BJ (cell line): ENCODE data around the gene SLC44A5. TPM values are rescaled to one million over a fixed set of nuclear protein-coding genes. Genes with fewer than 3 reads are reported as not detected.
"Not testable (repeated sequence)": the region's sequence is repeated elsewhere in the genome, so short reads cannot be mapped to it uniquely, and the experiment has no call there.

Source experiments
- CTCF ChIA-PET: fragments of 350-600 bp; formaldehyde crosslinking; extraction: SDS; loops from one replicate; lab custom pipeline; 2021; ENCODE audit warnings: antibody characterized with exemption, inconsistent platforms; lab: Yijun Ruan, JAX
- POLR2A ChIA-PET: fragments of 300-600 bp; sonication (Branson Sonifier 250); formaldehyde crosslinking; extraction: SDS; loops from one replicate; lab custom pipeline; 2021; ENCODE audit warnings: antibody characterized with exemption; lab: Charles Lee
- DNase-seq: peaks from one replicate; pipeline ENCODE4 v3.0.0-alpha.2; 2011; ENCODE audit warnings: low read depth
- H3K27me3 ChIP-seq: 2 replicates; pipeline ENCODE4 v1.6.0; 2011; ENCODE audit warnings: low read length; ENCODE audit not compliant: control insufficient read depth, insufficient read depth
- H3K36me3 ChIP-seq: 2 replicates; pipeline ENCODE4 v1.5.1; 2011; ENCODE audit warnings: low read length; ENCODE audit not compliant: control insufficient read depth, insufficient read depth
- H3K4me3 ChIP-seq: 2 replicates; pipeline ENCODE4 v1.5.1; 2011; ENCODE audit warnings: low read depth, mild to moderate bottlenecking, control low read depth, low read length
- polyA minus RNA-seq: library from RNA; depleted of rRNA, polyadenylated mRNA; stranded (reverse); fragments of >200 nt; gene quantifications from 2 replicates; pipeline ENCODE4 v1.2.3, GENCODE V29; 2011; rRNA and poly(A)+ RNA removed
- polyA plus RNA-seq: library from polyadenylated mRNA; depleted of rRNA; stranded (reverse); fragments of >200 nt; gene quantifications from 2 replicates; pipeline ENCODE4 v1.2.3, GENCODE V29; 2011; rRNA removed
- TF ChIP-seq, protein P1 (sequence below): IDR thresholded peaks from 2 replicates; pipeline ENCODE4 v1.5.1; 2011; ENCODE audit warnings: low read depth, mild to moderate bottlenecking, control low read depth, inconsistent platforms, low read length, moderate library complexity; ENCODE audit not compliant: insufficient read depth

Gene SLC44A5
- polyA plus RNA-seq (0.07 TPM in 2 replicates), polyA minus RNA-seq (0.10 TPM in 1 of 2 replicates, not detected in the other)

- H3K27me3 ChIP-seq: peaks cover 8% of the 10 kb centered on the region
- ChIA-PET POLR2A (no interaction called here), CTCF (no interaction called here)
- H3K4me3 ChIP-seq: no peak within 1 kb of the TSS
- H3K36me3 ChIP-seq: no peaks in the 10 kb centered on the region
- no peak for DNase-seq
- TF ChIP-seq, protein P1, sequence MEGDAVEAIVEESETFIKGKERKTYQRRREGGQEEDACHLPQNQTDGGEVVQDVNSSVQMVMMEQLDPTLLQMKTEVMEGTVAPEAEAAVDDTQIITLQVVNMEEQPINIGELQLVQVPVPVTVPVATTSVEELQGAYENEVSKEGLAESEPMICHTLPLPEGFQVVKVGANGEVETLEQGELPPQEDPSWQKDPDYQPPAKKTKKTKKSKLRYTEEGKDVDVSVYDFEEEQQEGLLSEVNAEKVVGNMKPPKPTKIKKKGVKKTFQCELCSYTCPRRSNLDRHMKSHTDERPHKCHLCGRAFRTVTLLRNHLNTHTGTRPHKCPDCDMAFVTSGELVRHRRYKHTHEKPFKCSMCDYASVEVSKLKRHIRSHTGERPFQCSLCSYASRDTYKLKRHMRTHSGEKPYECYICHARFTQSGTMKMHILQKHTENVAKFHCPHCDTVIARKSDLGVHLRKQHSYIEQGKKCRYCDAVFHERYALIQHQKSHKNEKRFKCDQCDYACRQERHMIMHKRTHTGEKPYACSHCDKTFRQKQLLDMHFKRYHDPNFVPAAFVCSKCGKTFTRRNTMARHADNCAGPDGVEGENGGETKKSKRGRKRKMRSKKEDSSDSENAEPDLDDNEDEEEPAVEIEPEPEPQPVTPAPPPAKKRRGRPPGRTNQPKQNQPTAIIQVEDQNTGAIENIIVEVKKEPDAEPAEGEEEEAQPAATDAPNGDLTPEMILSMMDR: no peak
Measured at GRCh38 chr1:75611014-75611413, at the start of gene SLC44A5. Gene SLC44A5 (minus strand): TSS chr1:75611114. CDS start chr1:75541447, 69,667 bp downstream.

DNA sequence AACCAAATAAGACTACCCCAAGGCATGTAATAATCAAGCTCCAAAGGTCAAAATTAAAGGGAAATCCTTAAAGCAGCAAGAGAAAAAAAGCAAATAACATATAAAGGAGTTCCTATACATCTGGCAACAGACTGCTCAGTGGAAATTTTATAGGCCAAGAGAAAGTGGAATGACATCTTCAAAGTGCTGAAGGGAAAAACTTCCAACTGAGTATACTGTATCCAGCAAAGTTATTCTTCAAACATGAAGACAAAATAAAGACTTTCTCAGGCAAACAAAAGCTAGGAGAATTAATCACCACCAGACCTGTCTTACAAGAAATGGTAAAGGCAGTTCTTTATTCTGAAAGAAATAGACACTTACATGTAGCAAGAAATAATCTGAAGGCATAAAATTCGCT lies 45.0 kb upstream of the SLC44A5 start:
- TF ChIP-seq, protein P1: no peak
- H3K4me3 ChIP-seq: no peak overlapping the region
- H3K27me3 ChIP-seq: no peaks in the 10 kb centered on the region
- ChIA-PET CTCF (no interaction called here), POLR2A (no interaction called here)
- no peaks in the 10 kb centered on the region for H3K36me3 ChIP-seq
- DNase-seq: no peak

DNA sequence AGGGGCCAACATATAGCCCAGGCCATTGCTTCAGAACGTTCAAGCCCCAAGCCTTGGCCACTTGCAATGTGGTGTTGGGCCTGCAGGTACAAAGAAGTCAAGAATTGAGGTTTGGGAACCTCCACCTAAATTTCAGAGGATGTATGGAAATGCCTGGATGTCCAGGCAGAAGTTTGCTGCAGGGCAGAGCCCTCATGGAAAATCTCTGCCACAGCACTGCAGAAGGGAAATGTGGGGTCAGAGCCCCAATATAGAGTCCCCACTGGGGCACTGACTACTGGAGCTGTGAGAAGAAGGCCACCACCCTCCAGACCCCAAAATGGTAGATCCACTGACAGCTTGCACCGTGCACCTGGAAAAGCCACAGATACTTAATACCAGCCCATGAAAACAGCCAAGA lies 36.3 kb upstream of the SLC44A5 start:
- DNase-seq, POLR2A ChIA-PET, CTCF ChIA-PET: not testable (repeated sequence)

GRCh38 chr1:75645153-75645552 lies 34.2 kb upstream of the SLC44A5 start:
- H3K4me3 ChIP-seq, H3K27me3 ChIP-seq, POLR2A ChIA-PET, CTCF ChIA-PET, H3K36me3 ChIP-seq, DNase-seq: not testable (repeated sequence)

More for the DNA sequence above, 36.3 kb upstream of the SLC44A5 start:
- H3K4me3 ChIP-seq, H3K36me3 ChIP-seq, H3K27me3 ChIP-seq: not testable (repeated sequence)

DNA sequence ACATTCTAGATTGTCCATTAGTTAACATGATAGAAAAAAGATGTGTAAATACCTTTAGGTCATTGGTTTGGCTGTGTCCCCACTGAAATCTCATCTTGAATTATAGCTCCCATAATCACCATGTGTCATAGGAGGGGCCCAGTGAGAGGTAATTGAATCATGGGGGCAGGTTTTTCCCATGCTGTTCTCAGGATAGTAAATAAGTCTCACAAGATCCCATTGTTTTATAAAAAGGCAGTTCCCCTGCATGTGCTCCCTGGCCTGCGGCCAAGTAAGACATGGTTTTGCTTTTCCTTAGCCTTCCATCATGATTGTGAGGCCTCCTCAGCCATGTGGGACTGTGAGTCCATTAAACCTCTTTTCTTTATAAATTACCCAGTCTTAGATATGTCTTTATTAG lies 32.5 kb upstream of the SLC44A5 start:
- TF ChIP-seq, protein P1: no peak
- Histone ChIP-seq H3K4me3 (no peak overlapping the region), H3K36me3 (no peaks in the 10 kb centered on the region), H3K27me3 (no peaks in the 10 kb centered on the region)
- no peak for DNase-seq
- ChIA-PET CTCF (interaction anchor here (1.3 kb wide), 1 partner anchor 10 kb away, joined by 4 read pairs; no protein-coding TSS in a partner anchor), POLR2A (no interaction called here)

DNA sequence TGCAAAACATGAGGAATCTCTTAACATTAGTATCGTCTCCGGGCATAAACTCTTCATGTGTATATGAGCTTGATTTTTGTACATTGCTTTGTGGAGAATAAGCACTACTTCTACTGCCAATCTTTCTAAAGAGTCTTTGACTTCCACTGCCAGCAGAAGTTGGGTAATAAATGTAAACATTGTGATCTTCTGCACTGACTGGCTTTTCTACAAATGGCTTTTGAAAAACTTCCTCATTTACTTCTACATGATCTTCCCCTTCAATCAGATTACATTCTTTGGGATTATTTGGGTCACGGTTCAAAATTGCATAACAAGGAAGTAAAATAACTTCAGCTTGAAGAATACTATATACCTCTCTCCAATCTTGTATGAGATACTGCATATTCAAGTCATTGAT lies 30.4 kb upstream of the SLC44A5 start:
- ChIA-PET CTCF (no interaction called here), POLR2A (no interaction called here)
- Histone ChIP-seq H3K27me3 (no peaks in the 10 kb centered on the region), H3K36me3 (no peaks in the 10 kb centered on the region), H3K4me3 (no peak overlapping the region)
- TF ChIP-seq, protein P1: no peak
- DNase-seq: no peak
